HG02678 (cell line): ENCODE data around the gene TGFA.

Source experiments
- ATAC-seq: cut with Tn5 transposase; IDR thresholded peaks from one replicate; pipeline ENCODE4 v1.9.1; 2021; ENCODE audit warnings: mild to moderate bottlenecking, moderate library complexity; ENCODE audit not compliant: unreplicated experiment

TGFA gene

GRCh38 chr2:70553334-70553583, 367 bp downstream of the TGFA start:
- ATAC-seq: no peak

DNA sequence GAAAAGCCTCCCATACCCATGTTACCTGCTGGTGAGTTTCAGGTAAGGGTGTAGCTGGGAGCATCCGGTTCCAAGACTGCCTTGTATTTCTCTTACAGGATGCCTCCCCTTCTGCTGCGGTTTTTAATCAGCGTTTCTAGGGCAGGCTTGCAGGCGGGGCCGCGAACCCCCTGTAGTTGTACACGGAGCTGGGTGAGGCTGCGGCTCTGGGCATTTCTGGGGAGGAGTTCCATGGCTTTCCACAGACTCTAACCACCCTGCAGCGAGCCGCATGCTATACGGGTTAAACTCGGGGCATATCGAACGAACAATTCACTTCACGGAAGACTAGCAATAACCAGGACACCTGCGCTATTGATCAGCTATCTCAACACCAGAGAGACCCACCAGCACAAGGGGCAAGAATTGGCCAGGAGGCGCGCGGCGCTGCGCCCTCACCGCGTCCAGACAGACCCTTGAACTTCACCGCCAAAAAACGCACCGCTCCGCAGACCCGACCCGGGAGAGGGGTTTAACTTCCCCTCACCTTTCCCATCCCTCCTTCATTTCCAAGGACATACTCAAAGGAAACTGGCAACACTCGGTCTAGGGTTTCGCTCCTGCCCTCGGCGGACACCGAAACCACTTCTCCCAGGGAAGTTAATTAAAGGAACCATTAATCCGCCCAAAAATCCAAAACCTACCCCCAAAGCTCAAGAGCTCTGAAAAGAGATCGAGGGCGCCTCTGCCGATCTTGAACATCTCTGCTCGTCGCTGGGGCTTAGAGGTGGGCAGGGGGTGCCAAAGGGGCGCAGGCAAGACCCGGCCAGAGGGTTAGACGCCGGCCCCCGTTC, 909 bp downstream of the TGFA start:
- ATAC-seq: no peak

DNA sequence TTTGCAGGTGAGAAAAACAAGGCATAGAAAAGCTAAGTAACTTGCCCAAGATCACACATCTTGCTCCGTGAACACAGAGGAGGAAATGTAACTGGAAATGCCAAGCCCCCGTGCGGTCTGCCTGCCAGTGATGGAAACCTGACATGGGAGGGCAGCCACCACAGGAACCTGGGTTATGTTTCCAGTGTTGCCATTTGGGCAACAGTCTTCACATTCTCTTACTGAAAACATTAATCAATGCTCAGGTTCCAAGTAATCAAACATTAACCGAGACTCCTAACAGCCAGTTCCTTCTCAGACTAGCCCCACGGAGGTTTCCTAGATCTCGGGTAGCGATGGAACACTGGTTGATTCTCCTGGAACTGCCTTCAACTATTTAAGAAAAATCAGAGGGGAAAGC, 2.5 kb downstream of the TGFA start:
- no peak for ATAC-seq

DNA sequence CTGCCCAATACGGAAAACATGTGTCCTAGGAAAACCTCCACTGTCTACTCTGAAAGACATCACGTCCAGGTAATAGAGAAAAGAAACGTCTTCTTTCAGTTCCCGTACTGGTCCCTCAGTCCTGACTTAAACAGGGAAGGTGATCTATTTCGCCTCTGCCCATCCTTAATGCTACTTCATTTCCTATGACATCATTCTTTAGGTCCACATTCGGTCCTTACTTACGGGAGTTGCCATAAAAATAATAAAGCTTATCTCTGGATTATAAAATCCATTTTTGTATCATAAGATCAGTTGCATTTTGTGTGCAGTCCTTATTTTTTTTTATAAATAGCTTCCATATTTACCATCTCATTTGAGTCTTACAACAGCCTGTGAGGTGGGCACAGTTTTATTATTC, 3.7 kb downstream of the TGFA start:
- no peak for ATAC-seq

DNA sequence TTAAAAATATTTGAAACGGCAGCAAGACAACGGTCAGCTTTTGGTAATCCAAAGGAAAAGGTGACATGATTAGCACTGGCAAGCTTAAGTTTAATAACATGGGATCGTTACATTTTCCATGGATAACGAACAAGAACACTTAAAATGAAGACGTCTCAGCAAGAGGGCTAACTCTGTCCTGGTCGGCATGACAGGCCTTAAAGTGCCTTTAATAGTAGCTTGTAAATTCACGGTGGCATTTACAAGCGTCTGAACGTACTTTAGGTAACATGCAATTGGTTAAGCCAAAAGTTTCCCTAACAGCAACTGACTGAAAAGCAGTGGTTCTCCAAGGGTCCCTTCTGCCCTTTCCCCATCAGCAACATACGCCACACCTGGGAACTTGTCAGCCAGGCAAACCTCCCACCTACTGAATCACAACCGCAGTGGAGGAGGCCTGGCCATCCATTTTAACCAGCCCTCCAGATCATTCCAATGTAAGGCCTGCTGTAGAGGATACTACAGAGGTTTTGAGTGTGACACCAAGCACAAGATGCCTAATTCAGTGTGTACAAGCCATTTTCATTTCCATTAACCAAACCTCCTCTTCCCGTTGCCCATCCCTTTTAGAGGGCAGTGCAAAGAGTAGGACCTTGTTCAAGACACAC, 4.4 kb downstream of the TGFA start:
- ATAC-seq: no peak

- no peak for ATAC-seq
These were observed 5.4 kb downstream of the TGFA start for GRCh38 chr2:70548233-70548632.

GRCh38 chr2:70546885-70547284, 6.7 kb downstream of the TGFA start:
- ATAC-seq: no peak

- no peak for ATAC-seq
These were observed 7.2 kb downstream of the TGFA start for GRCh38 chr2:70546376-70546775.

DNA sequence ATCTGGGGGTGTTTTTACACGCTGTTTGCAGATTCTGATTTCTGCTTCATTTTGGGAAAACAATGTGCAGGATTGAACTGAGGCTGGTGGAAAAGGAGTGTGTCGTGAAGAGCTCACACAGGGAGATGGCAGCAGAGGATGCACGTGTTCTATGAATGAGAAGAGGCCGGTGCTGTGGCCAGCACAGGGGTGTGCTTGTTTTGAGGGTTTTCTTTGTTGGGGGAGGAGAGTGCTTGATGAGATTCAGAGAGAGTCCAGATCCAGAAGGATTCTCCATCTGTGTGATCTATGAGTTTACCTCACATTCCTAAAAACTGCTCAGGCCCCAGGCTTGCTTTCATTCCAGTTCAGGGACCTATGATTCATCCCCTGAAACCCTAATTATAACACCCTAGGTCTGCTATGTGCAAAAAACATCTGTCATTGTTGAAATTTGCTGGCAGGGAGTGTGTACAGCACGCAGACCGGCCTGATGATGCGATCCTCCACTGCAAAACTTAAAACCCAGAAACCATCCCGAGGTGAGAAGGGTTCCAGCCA, 12.1 kb downstream of the TGFA start:
- no peak for ATAC-seq

- no peak for ATAC-seq
These were observed 15.8 kb downstream of the TGFA start for GRCh38 chr2:70537840-70538239.

- no peak for ATAC-seq
These were observed 17.0 kb downstream of the TGFA start for GRCh38 chr2:70536517-70537055.

DNA sequence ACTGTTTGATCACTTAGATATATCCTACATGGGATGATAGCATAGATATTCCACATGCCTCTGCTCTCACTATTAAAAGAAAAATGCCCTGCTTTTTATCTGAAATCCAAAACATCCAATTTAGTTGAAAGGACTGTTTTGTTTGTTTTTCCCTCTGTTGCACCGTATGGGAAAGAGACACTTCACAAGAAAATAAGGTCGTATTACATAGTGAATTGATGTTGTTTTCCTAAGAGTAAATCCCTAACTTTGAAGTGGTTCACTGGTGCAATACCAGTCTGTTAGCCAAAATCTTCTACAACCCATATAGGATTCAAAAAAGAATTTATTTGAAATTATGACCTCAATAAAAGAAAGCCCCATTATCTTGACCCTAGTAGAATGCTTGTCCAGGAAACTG, 18.1 kb downstream of the TGFA start:
- ATAC-seq: no peak

DNA sequence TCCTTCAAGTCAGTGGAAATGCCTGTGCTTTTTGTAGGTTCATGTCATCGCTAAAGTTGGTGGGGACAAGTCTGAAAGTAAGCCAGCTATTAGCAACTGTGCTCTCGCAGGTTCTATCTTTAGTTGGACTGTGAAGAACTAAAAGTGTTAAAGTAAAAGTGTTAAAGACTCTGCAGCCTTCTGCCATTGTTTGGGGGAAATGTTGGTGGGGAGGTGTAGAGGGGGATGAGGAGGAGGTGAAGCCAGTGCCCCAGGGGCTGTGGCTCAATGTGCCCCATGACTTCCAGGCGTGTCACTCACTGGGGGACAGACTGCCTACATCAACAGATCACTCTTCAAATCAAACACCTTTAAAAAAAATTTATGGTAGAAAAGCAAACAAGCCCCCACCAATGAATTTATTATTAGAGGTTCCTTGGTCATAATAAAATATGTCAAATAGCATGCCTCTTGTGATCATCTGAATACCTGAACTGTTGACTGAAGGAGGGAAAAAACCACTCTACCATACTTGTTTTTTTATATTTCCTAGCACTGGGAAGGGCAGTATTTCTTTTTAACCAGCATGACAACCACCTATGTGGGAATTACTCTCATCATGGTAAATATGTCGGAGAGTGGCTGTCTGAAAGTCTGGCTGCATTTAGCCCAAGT, 19.3 kb downstream of the TGFA start:
- no peak for ATAC-seq

DNA sequence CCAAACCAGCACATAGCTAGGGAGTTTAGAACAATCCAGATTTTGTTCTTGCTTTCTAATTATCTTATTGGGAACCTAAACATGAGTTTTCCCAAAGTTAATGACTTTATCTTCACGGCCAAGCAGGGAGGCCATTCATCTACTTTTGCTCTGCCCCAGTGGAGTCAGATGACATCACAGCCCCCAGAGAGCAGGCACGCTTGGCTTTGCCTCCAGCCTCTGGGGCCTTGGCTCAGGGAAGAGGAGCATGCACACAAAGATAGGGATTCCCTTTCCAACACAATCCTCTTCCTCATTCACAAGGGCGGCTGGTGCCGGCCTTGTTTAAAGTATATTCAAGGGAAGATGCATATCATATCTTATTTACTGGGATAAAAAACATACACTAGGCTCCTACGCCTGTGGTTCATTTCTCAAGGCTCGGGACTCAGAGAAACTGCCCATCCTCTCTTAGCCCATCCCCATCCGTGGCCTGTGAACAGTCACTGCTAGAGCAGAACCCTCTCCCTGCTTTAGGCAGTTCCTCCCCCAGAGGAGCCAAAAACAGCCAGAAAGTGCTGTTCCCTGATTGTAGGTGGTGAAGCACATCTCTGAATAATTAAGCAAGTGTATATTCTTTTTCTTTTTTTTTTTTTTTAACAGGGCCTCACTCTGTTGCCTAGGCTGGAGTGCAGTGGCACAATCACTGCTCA, 21.2 kb downstream of the TGFA start:
- ATAC-seq: no peak

GRCh38 chr2:70531419-70532086, 22.1 kb downstream of the TGFA start:
- no peak for ATAC-seq

GRCh38 chr2:70529610-70530009, 24.0 kb downstream of the TGFA start:
- ATAC-seq: no peak

DNA sequence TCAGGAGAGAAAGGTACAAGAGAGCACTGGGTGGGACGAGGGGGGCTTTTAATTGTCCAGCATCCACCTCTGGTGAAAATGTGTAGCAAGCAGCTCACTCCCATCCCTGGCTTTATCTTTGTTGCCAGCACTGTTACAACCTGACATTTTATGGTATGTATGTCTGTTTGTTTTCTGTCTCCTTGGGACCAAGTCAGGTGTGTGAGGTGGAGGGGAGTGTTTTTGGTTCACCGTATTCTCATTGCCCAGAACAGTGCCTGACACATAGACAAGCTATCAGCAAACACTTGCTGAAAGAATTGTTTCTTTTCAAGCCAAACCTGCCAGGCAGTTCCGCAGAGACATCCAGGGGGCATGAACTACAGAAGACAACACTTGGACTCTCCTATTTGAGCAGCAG, 24.7 kb downstream of the TGFA start:
- ATAC-seq: no peak

GRCh38 chr2:70528276-70528675, 25.4 kb downstream of the TGFA start:
- no peak for ATAC-seq

- no peak for ATAC-seq
These were observed 26.1 kb downstream of the TGFA start for GRCh38 chr2:70527447-70528080.

GRCh38 chr2:70526126-70526525, 27.5 kb downstream of the TGFA start:
- ATAC-seq: no peak
